ENCODE results near the gene SRA1. TPM values are rescaled to one million over a fixed set of nuclear protein-coding genes. Genes with fewer than 3 reads are reported as not detected.

The SRA1 gene
- total RNA-seq, 3 donors from 2014 or later (not counting 1 experiment from before 2014, with no cell fraction given), result 42.2 to 66.4 (median 59.4) TPM

- peak overlapping the region; percentile 95 to 96 for H3K27ac Mint-ChIP-seq
- H3K27ac ChIP-seq (ENCODE audit: low read length), result no peak overlapping the region
- H3K36me3 Mint-ChIP-seq, result peaks cover 11% of the 10 kb centered on the region
Observed at GRCh38 chr5:140550147-140551079, 6.9 kb downstream of the SRA1 start.

GRCh38 chr5:140549237-140550144, 7.8 kb downstream of the SRA1 start:
- peaks cover 30% of the 10 kb centered on the region for H3K4me1 ChIP-seq (ENCODE audit: control insufficient read depth, insufficient read depth, low read length)
- WGBS (ENCODE audit: insufficient coverage), result 100% methylated on average over 3 of the region's 3 CpGs
- Mint-ChIP-seq H3K27me3 (ENCODE audit: low read depth in 2 of 2) (no peaks in the 10 kb centered on the region), H3K36me3 (peaks cover 11% of the 10 kb centered on the region), H3K4me1 (peaks cover 42 to 46% of the 10 kb centered on the region in 2 donors), H3K9me3 (no peaks in the 10 kb centered on the region), H3K27ac (peak overlapping the region; percentile 87 to 95), H3K4me3 (peak overlapping the region; percentile 40)
- DNase-seq (peak in 1 of 2 donors; percentile 49), ATAC-seq (no peak)
- no peak overlapping the region for H3K4me3 ChIP-seq (ENCODE audit: low read length)
- no peaks in the 10 kb centered on the region for H3K27me3 ChIP-seq (ENCODE audit: control insufficient read depth, insufficient read depth, low read length)
- H3K27ac ChIP-seq (ENCODE audit: low read length), result no peak overlapping the region
- no peak for TF ChIP-seq CTCF (IDR thresholded peaks at IDR 0.05)
- intact Hi-C loops (cut with micrococcal nuclease), result loop anchor here (5.0 kb wide), 1 partner anchor 153 kb away; the partner anchor contains the start of gene ZMAT2
- H3K36me3 ChIP-seq (ENCODE audit: control insufficient read depth, insufficient read depth, low read length), result peaks cover 32% of the 10 kb centered on the region
- H3K9me3 ChIP-seq (ENCODE audit: control insufficient read depth, insufficient read depth, low read length), result no peaks in the 10 kb centered on the region

More at GRCh38 chr5:140550147-140551079, 6.9 kb downstream of the SRA1 start:
- H3K4me1 Mint-ChIP-seq, result peaks cover 51 to 55% of the 10 kb centered on the region in 2 donors
- H3K27me3 Mint-ChIP-seq (ENCODE audit: low read depth in 2 of 2), result no peaks in the 10 kb centered on the region
- WGBS (ENCODE audit: insufficient coverage), result 91% methylated on average over 9 of the region's 11 CpGs
- TF ChIP-seq CTCF (IDR thresholded peaks at IDR 0.05), result no peak
- Histone ChIP-seq H3K4me1 (ENCODE audit: control insufficient read depth, insufficient read depth, low read length) (peaks cover 31% of the 10 kb centered on the region), H3K4me3 (ENCODE audit: low read length) (no peak overlapping the region), H3K36me3 (ENCODE audit: control insufficient read depth, insufficient read depth, low read length) (peaks cover 32% of the 10 kb centered on the region), H3K9me3 (ENCODE audit: control insufficient read depth, insufficient read depth, low read length) (no peaks in the 10 kb centered on the region), H3K27me3 (ENCODE audit: control insufficient read depth, insufficient read depth, low read length) (no peaks in the 10 kb centered on the region)
- intact Hi-C loops (cut with micrococcal nuclease), result no loop called here
- peak overlapping the region; percentile 17 for H3K4me3 Mint-ChIP-seq
- ATAC-seq, result no peak
- DNase-seq, result no peak
- no peaks in the 10 kb centered on the region for H3K9me3 Mint-ChIP-seq

GRCh38 chr5:140548791-140549190, 8.5 kb downstream of the SRA1 start:
- WGBS (ENCODE audit: insufficient coverage), result 98% methylated on average over 7 of the region's 7 CpGs
- Histone ChIP-seq H3K27me3 (ENCODE audit: control insufficient read depth, insufficient read depth, low read length) (no peaks in the 10 kb centered on the region), H3K9me3 (ENCODE audit: control insufficient read depth, insufficient read depth, low read length) (no peaks in the 10 kb centered on the region), H3K36me3 (ENCODE audit: control insufficient read depth, insufficient read depth, low read length) (peaks cover 32% of the 10 kb centered on the region), H3K27ac (ENCODE audit: low read length) (no peak overlapping the region), H3K4me1 (ENCODE audit: control insufficient read depth, insufficient read depth, low read length) (peaks cover 30% of the 10 kb centered on the region), H3K4me3 (ENCODE audit: low read length) (no peak overlapping the region)
- ATAC-seq (no peak), DNase-seq (no peak)
- no peak for TF ChIP-seq CTCF (IDR thresholded peaks at IDR 0.05)
- peaks cover 11% of the 10 kb centered on the region for H3K36me3 Mint-ChIP-seq
- H3K27ac Mint-ChIP-seq, result peak overlapping the region; percentile 87 to 95
- intact Hi-C loops (cut with micrococcal nuclease), result loop anchor here (5.0 kb wide), 1 partner anchor 154 kb away; the partner anchor contains the start of gene ZMAT2
- H3K4me3 Mint-ChIP-seq, result peak overlapping the region; percentile 86
- H3K27me3 Mint-ChIP-seq (ENCODE audit: low read depth in 2 of 2), result no peaks in the 10 kb centered on the region
- no peaks in the 10 kb centered on the region for H3K9me3 Mint-ChIP-seq
- peaks cover 37 to 39% of the 10 kb centered on the region in 2 donors for H3K4me1 Mint-ChIP-seq

Measured in natural killer cell (primary cell).